ENCODE results near the gene FXYD1.

The FXYD1 gene

GRCh38 chr19:35115177-35115951 is 23.3 kb upstream of the FXYD1 start, which contains the start of gene FXYD3:
Gene FXYD3, plus strand, starts transcription at chr19:35115823. Its CDS starts 3,554 bp downstream, at chr19:35119377.
- no peak within 1 kb of the TSS for H3K27ac Mint-ChIP-seq
- peaks cover 2% of the 10 kb centered on the region for H3K27me3 Mint-ChIP-seq
- DNase-seq (ENCODE audit: low spot score in 2 of 2) = no peak
- H3K36me3 Mint-ChIP-seq = no peaks in the 10 kb centered on the region
- no peak for ATAC-seq (ENCODE audit: low read depth)
- H3K4me3 Mint-ChIP-seq = peak within 1 kb of the TSS; percentile 37
- H3K4me1 Mint-ChIP-seq = peaks cover 3% of the 10 kb centered on the region
- no peaks in the 10 kb centered on the region for H3K9me3 Mint-ChIP-seq

GRCh38 chr19:35116072-35116801 is 22.4 kb upstream of the FXYD1 start:
- ATAC-seq (ENCODE audit: low read depth) = no peak
- Mint-ChIP-seq H3K4me3 (no peak overlapping the region), H3K36me3 (no peaks in the 10 kb centered on the region), H3K4me1 (peaks cover 3% of the 10 kb centered on the region), H3K27me3 (no peaks in the 10 kb centered on the region), H3K9me3 (no peaks in the 10 kb centered on the region), H3K27ac (no peak overlapping the region)
- no peak for DNase-seq (ENCODE audit: low spot score in 2 of 2)

DNA sequence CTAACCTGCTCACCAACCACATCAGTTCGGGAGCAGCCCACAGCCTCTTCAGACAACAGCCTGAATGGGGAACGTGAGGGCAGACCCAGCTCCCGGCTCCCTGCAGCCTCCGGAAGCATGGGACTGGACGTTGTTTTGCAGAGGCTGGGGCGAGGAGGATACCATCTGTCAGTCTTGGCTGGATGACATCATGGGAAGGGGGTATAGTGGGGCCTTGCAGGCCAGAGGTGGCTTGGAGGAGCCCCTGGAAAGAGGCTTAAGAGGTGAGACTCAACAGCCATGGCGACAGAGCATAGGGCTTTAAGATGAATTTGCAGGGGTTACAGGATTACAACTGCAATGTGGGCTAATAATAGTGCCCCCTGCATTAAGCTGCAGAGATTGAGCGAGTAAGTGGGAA is 21.5 kb upstream of the FXYD1 start:
- DNase-seq (ENCODE audit: low spot score in 2 of 2) (no peak), ATAC-seq (ENCODE audit: low read depth) (no peak)
- Mint-ChIP-seq H3K36me3 (no peaks in the 10 kb centered on the region), H3K4me3 (no peak overlapping the region), H3K9me3 (no peaks in the 10 kb centered on the region), H3K27ac (no peak overlapping the region), H3K27me3 (no peaks in the 10 kb centered on the region), H3K4me1 (peaks cover 3% of the 10 kb centered on the region)

DNA sequence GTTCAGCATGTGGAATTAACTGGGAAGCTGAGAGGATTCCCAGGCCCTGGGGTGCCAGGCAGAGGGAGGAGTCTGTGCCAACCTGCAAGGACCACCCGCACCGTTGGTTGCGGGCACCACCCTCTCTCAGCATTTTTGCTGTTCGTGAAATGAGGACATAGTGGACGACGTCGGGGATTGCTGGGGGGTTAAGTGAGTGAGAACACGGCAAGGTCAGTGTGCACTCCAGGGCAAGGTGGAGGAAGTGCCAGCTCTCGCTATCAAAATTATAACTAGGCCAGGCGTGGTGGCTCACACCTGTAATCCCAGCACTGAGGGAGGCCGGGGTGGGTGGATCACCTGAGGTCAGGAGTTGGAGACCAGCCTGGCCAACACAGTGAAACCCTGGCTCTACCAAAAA is 20.8 kb upstream of the FXYD1 start:
- no peak overlapping the region for H3K27ac Mint-ChIP-seq
- no peaks in the 10 kb centered on the region for H3K36me3 Mint-ChIP-seq
- DNase-seq (ENCODE audit: low spot score in 2 of 2) (no peak), ATAC-seq (ENCODE audit: low read depth) (no peak)
- H3K27me3 Mint-ChIP-seq = no peaks in the 10 kb centered on the region
- no peak overlapping the region for H3K4me3 Mint-ChIP-seq
- no peaks in the 10 kb centered on the region for H3K9me3 Mint-ChIP-seq
- H3K4me1 Mint-ChIP-seq = peaks cover 3% of the 10 kb centered on the region

DNA sequence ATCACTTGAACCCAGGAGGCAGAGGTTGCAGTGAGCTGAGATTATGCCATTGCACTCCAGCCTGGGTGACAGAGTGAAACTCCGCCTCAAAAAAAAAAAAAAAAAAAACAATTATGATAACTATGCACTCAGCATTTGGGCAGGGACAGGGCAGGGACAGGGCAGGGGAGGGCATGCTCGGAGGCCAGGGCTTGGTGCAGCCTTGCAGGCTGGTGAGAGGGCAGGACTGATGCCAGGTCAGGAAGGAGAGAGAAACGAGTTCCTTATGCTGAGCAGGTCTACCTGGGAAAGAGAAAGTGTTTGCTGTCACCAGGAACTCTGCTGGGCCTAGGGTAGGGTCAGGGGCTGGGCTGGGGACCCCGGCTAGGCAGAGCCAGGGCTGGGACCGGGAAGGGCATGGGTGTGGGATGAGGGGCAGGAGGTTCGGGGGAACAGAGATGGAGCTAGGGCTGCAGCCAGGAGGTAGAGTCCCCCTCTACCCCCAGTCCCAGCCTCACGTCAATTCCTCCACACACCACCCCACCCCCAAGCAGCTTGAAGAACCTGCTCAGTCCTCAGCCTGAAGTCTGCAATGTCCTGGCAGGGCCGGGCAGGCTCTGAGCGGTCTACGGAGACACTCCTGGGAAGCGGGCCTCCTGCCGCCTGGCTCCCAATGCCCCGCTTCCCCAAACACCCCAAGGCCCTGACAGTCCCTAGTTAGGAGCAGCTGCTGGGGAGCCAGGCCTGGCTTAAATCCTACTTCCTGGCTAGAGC is 20.2 kb upstream of the FXYD1 start:
- no peak for DNase-seq (ENCODE audit: low spot score in 2 of 2)
- Mint-ChIP-seq H3K9me3 (no peaks in the 10 kb centered on the region), H3K36me3 (no peaks in the 10 kb centered on the region), H3K27ac (no peak overlapping the region), H3K4me3 (no peak overlapping the region), H3K4me1 (peaks cover 3% of the 10 kb centered on the region), H3K27me3 (no peaks in the 10 kb centered on the region)
- ATAC-seq (ENCODE audit: low read depth) = no peak

- Mint-ChIP-seq H3K27me3 (no peaks in the 10 kb centered on the region), H3K4me3 (no peak overlapping the region), H3K4me1 (peaks cover 7% of the 10 kb centered on the region), H3K27ac (no peak overlapping the region), H3K9me3 (no peaks in the 10 kb centered on the region), H3K36me3 (no peaks in the 10 kb centered on the region)
- DNase-seq (ENCODE audit: low spot score in 2 of 2) = no peak
- ATAC-seq (ENCODE audit: low read depth) = no peak
Measured at GRCh38 chr19:35119091-35119490, 19.5 kb upstream of the FXYD1 start.

DNA sequence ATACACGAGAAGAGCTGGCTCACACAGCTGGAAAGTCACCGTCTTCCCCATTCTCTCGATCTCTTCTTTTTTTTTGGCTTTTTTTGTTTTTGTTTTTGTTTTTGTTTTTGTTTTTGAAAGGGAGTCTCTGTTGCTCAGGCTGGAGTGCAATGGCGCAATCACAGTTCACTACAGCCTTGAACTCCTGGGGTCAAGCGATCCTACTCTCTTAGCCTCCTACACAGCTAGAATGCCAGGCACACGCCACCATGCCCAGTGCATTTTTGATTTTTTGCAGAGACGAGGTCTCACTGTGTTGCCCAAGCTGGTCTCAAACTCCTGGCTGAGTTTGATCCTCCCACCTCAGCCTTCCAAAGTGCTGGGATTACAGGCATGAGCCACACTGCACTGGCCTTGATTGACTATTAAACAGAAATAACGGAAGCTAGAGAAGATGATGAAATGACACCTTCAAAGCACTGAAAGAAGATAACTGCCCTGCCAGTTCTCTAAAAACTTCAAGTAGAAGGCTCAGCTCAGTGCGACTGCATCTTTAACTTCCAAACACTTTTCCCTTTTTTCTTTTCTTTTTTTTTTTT is 19.0 kb upstream of the FXYD1 start:
- DNase-seq (ENCODE audit: low spot score in 2 of 2) = no peak

DNA sequence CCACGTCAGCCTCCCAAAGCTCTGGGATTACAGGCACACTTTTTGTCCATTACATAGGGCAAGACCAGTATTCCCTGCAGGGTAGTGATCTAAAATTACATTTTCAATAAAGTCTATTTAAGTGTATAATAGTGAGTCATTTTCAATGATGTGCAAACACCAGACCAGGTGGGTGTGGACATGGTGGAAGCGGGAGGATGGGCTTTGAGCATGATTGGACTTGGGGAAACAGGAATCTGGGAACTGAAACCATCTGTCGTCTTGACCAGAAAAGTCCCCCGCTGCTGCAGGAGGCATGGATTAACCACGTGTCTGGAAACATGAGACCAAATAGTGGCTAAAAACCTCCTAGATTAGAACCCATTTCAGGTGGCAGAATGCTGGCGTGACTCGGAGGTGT is 18.1 kb upstream of the FXYD1 start:
- H3K27me3 Mint-ChIP-seq = no peaks in the 10 kb centered on the region
- H3K36me3 Mint-ChIP-seq = no peaks in the 10 kb centered on the region
- H3K27ac Mint-ChIP-seq = no peak overlapping the region
- peaks cover 11% of the 10 kb centered on the region for H3K4me1 Mint-ChIP-seq
- no peak overlapping the region for H3K4me3 Mint-ChIP-seq
- H3K9me3 Mint-ChIP-seq = no peaks in the 10 kb centered on the region
- DNase-seq (ENCODE audit: low spot score in 2 of 2) (no peak), ATAC-seq (ENCODE audit: low read depth) (no peak)

More for the DNA sequence above, 19.0 kb upstream of the FXYD1 start:
- Mint-ChIP-seq H3K9me3 (no peaks in the 10 kb centered on the region), H3K27ac (no peak overlapping the region), H3K27me3 (no peaks in the 10 kb centered on the region), H3K36me3 (no peaks in the 10 kb centered on the region), H3K4me1 (peaks cover 10% of the 10 kb centered on the region), H3K4me3 (no peak overlapping the region)
- ATAC-seq (ENCODE audit: low read depth) = no peak

DNA sequence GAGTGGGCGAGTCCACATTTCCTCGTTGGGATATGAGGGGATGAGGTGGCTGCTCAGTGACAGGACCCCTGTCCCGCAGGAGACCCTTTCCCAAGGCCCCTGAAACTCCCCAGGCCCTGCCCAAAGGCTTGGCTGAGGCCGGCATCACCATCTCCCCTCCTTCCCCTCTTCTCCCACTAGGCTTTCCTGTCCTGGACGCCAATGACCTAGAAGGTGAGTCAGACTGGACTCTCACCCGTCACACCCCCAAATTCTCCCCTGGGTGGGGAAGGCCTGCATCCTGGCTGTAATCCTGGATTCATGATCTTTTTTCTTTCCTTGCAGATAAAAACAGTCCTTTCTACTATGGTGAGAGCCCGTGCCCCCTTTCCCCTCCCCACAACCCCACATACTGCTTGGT is 17.7 kb upstream of the FXYD1 start:
- Mint-ChIP-seq H3K27me3 (no peaks in the 10 kb centered on the region), H3K27ac (no peak overlapping the region), H3K9me3 (no peaks in the 10 kb centered on the region), H3K36me3 (no peaks in the 10 kb centered on the region), H3K4me1 (peaks cover 11% of the 10 kb centered on the region), H3K4me3 (no peak overlapping the region)
- no peak for ATAC-seq (ENCODE audit: low read depth)
- no peak for DNase-seq (ENCODE audit: low spot score in 2 of 2)

GRCh38 chr19:35122687-35123551 is 15.7 kb upstream of the FXYD1 start:
- H3K27me3 Mint-ChIP-seq = no peaks in the 10 kb centered on the region
- ATAC-seq (ENCODE audit: low read depth) = no peak
- H3K4me3 Mint-ChIP-seq = no peak overlapping the region
- peaks cover 11% of the 10 kb centered on the region for H3K4me1 Mint-ChIP-seq
- no peak overlapping the region for H3K27ac Mint-ChIP-seq
- H3K9me3 Mint-ChIP-seq = no peaks in the 10 kb centered on the region
- H3K36me3 Mint-ChIP-seq = no peaks in the 10 kb centered on the region
- DNase-seq (ENCODE audit: low spot score in 2 of 2) = no peak

GRCh38 chr19:35123573-35123972 is 15.1 kb upstream of the FXYD1 start:
- Mint-ChIP-seq H3K36me3 (no peaks in the 10 kb centered on the region), H3K27me3 (no peaks in the 10 kb centered on the region), H3K27ac (no peak overlapping the region), H3K4me1 (peaks cover 11% of the 10 kb centered on the region), H3K4me3 (peak overlapping the region; percentile 85), H3K9me3 (no peaks in the 10 kb centered on the region)
- ATAC-seq (ENCODE audit: low read depth) (no peak), DNase-seq (ENCODE audit: low spot score in 2 of 2) (no peak)

DNA sequence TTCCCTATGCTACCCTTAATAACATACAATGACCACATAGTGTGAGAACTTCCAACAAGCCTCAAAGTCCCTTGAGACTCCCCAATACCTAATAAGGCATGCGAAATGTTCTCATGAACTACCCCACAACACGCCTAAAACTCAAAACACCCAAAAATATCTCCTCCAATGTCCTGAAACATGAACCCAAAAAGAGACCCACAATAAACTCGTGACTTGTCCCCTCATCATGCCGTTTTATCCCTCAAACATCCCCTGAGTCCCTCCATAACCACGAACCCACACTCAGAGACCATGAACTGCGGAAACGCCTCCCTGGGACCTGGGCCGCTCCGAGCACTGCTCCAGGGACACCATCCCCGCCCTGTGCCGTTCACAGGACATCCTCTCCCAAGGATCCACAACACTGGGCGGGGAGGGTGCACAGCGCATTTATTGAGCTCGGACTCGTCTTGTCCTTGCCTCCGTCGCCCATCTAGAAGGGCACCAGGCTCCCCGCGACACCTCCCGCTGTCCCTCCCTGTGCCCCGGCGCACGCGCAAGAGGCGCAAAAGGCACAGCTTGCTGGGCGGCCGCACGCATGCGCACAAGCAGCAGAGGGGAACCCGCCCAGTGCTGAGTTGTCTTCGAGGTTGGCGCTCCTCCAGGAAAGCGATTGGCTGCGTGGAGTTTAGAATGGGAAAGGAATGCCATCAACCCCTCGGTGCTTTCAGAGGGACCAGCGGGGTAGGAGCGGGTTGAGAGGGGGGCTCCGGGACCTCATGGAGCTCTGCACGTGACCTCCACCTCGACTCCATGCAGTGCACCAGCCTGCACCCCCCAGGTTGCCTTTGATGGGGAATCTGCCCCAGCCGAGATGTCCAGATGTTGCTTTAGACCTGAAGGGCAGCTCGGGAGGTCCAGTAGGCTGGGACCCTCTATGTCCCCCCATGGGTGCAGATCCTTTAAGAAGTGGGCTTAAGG is 14.2 kb upstream of the FXYD1 start:
- ATAC-seq (ENCODE audit: low read depth) (peak; percentile 98), DNase-seq (ENCODE audit: low spot score in 2 of 2) (peak; percentile 80 to 81)
- H3K9me3 Mint-ChIP-seq = no peaks in the 10 kb centered on the region
- peak overlapping the region; percentile 85 for H3K4me3 Mint-ChIP-seq
- H3K27me3 Mint-ChIP-seq = no peaks in the 10 kb centered on the region
- H3K4me1 Mint-ChIP-seq = peaks cover 11% of the 10 kb centered on the region
- peak overlapping the region; percentile 82 for H3K27ac Mint-ChIP-seq
- H3K36me3 Mint-ChIP-seq = no peaks in the 10 kb centered on the region
